A549 (cell line): ENCODE data around the gene MRPS35.

Experiments
- CHD4 ChIP-seq: fragments of 200-600 bp; sonication (generic); IDR thresholded peaks from 2 replicates; pipeline ENCODE4 v1.6.1; 2016; ENCODE audit warnings: antibody characterized with exemption, mild to moderate bottlenecking, borderline replicate concordance
- CTCF ChIP-seq: fragments of >200 bp; sonication (Bioruptor Twin); formaldehyde crosslinking; IDR thresholded peaks from 3 replicates; pipeline ENCODE4 v1.5.1; 2016
- EHMT2 ChIP-seq: fragments of 200-600 bp; sonication (generic); IDR thresholded peaks from 2 replicates; pipeline ENCODE4 v1.6.1; 2016; ENCODE audit warnings: antibody characterized with exemption, low read depth, mild to moderate bottlenecking, moderate library complexity
- GATA3 ChIP-seq: IDR thresholded peaks from 2 replicates; pipeline ENCODE4 v1.6.1; 2012; ENCODE audit warnings: borderline replicate concordance
- HDAC2 ChIP-seq: fragments of 200-600 bp; sonication (generic); IDR thresholded peaks from 2 replicates; pipeline ENCODE4 v1.6.1; 2016
- KDM1A ChIP-seq: fragments of 200-600 bp; sonication (generic); IDR thresholded peaks from 2 replicates; pipeline ENCODE4 v1.6.1; 2016; ENCODE audit warnings: low read depth, mild to moderate bottlenecking
- POLR2A ChIP-seq: IDR thresholded peaks from 2 replicates; pipeline ENCODE4 v1.6.1; 2012; ENCODE audit warnings: mild to moderate bottlenecking, low read length
- REST ChIP-seq: fragments of 200-600 bp; sonication (generic); IDR thresholded peaks from 2 replicates; pipeline ENCODE4 v1.6.1; 2016; ENCODE audit warnings: antibody characterized with exemption, mild to moderate bottlenecking, moderate library complexity
- RFX5 ChIP-seq: fragments of 450-650 bp; IDR thresholded peaks from 2 replicates; pipeline ENCODE4 v1.7.1; 2014; ENCODE audit warnings: antibody characterized with exemption, mild to moderate bottlenecking, moderate library complexity
- SMC3 ChIP-seq: fragments of >200 bp; sonication (Bioruptor Twin); formaldehyde crosslinking; IDR thresholded peaks from 3 replicates; pipeline ENCODE4 v1.6.1; 2018; ENCODE audit warnings: inconsistent platforms

GRCh38 chr12:27781680-27782079, 71.0 kb downstream of the MRPS35 start:
- TF ChIP-seq POLR2A (no peak), GATA3 (no peak), CTCF (no peak), REST (no peak), RFX5 (no peak), EHMT2 (no peak), HDAC2 (no peak), CHD4 (no peak), KDM1A (no peak), SMC3 (no peak)
